ENCODE results near the gene CDH15.

The CDH15 gene

GRCh38 chr16:89171216-89172170, at the start of gene CDH15:
CDH15 (plus strand) TSS chr16:89171748; CDS start chr16:89171832, 84 bp downstream.
- DNase-seq (ENCODE audit: low read depth in 2 of 3, low spot score in 1 of 3) = peak; percentile 92 to 95 (median 94)

- DNase-seq (ENCODE audit: low read depth in 2 of 3, low spot score in 1 of 3) = no peak
Measured at GRCh38 chr16:89122322-89122851, 49.2 kb upstream of the CDH15 start.

GRCh38 chr16:89123001-89123830, 48.3 kb upstream of the CDH15 start:
- no peak for DNase-seq (ENCODE audit: low read depth in 2 of 3, low spot score in 1 of 3)

GRCh38 chr16:89123831-89124100, 47.8 kb upstream of the CDH15 start:
- DNase-seq (ENCODE audit: low read depth in 2 of 3, low spot score in 1 of 3) = no peak

GRCh38 chr16:89129378-89129777, 42.2 kb upstream of the CDH15 start:
- no peak for DNase-seq (ENCODE audit: low read depth in 2 of 3, low spot score in 1 of 3)

- no peak for DNase-seq (ENCODE audit: low read depth in 2 of 3, low spot score in 1 of 3)
Measured at GRCh38 chr16:89130448-89130847, 41.1 kb upstream of the CDH15 start.

GRCh38 chr16:89131783-89132182, 39.8 kb upstream of the CDH15 start:
- no peak for DNase-seq (ENCODE audit: low read depth in 2 of 3, low spot score in 1 of 3)

GRCh38 chr16:89132194-89133005, 39.1 kb upstream of the CDH15 start:
- DNase-seq (ENCODE audit: low read depth in 2 of 3, low spot score in 1 of 3) = no peak

- DNase-seq (ENCODE audit: low read depth in 2 of 3, low spot score in 1 of 3) = no peak
Measured at GRCh38 chr16:89133457-89134127, 38.0 kb upstream of the CDH15 start.

GRCh38 chr16:89134269-89134668, 37.3 kb upstream of the CDH15 start:
- DNase-seq (ENCODE audit: low read depth in 2 of 3, low spot score in 1 of 3) = no peak

GRCh38 chr16:89135166-89135565, 36.4 kb upstream of the CDH15 start:
- no peak for DNase-seq (ENCODE audit: low read depth in 2 of 3, low spot score in 1 of 3)

GRCh38 chr16:89135971-89136765, 35.4 kb upstream of the CDH15 start:
- DNase-seq (ENCODE audit: low read depth in 2 of 3, low spot score in 1 of 3) = no peak

- DNase-seq (ENCODE audit: low read depth in 2 of 3, low spot score in 1 of 3) = no peak
Measured at GRCh38 chr16:89136931-89137330, 34.6 kb upstream of the CDH15 start.

GRCh38 chr16:89137666-89138512, 33.7 kb upstream of the CDH15 start:
- no peak for DNase-seq (ENCODE audit: low read depth in 2 of 3, low spot score in 1 of 3)

- no peak for DNase-seq (ENCODE audit: low read depth in 2 of 3, low spot score in 1 of 3)
Measured at GRCh38 chr16:89138513-89138795, 33.1 kb upstream of the CDH15 start.

- no peak for DNase-seq (ENCODE audit: low read depth in 2 of 3, low spot score in 1 of 3)
Measured at GRCh38 chr16:89138843-89139520, 32.6 kb upstream of the CDH15 start.

GRCh38 chr16:89139907-89140361, 31.6 kb upstream of the CDH15 start:
- no peak for DNase-seq (ENCODE audit: low read depth in 2 of 3, low spot score in 1 of 3)

GRCh38 chr16:89140401-89140800, 31.1 kb upstream of the CDH15 start:
- DNase-seq (ENCODE audit: low read depth in 2 of 3, low spot score in 1 of 3) = no peak

Measured in stimulated activated CD4-positive, alpha-beta T cell treated with anti-CD3 and anti-CD28 coated beads, Interleukin-12 subunit alpha, Interleukin-12 subunit beta, amount 100 ng/mL, for 48 hours (primary cell).